ENCODE measurements around the gene CPM.

The CPM gene

DNA sequence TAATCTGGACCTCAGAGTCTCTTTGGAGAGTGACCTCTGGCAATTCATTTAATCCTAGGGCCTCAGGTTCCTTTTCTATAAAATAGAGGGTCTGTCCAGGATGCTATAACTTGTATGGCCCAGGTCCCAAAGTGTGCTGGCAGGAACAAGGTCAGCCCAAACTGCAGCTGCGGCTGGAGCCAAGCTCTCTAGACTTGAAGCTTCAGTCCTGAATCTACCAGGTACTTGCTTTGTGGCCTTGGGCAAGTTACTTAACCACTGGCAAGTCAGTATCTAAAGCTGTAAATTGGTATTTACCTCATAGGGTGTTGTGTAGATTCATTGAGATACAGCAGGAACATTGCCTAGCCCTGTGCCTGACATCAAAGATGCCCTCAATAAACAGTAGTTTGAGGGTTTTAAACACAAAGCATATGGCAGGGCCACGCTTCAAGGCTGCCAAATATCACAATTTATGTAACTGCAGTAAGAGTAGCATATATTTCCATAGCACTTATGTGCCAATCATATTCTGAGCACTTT is 21.7 kb downstream of the CPM start:
- no peak overlapping the region for H3K27ac ChIP-seq (replicated peaks)
- DNase-seq (ENCODE audit: low read depth in 1 of 2, low spot score in 1 of 2): no peak
- H3K27me3 ChIP-seq (ENCODE audit: insufficient read depth, poor library complexity, severe bottlenecking): no peaks in the 10 kb centered on the region
- H3K4me3 ChIP-seq (replicated peaks; ENCODE audit: insufficient read depth, low read length): no peak overlapping the region
- no peak for TF ChIP-seq GABPA (IDR thresholded peaks at IDR 0.05; ENCODE audit: low read depth)
- TF ChIP-seq, protein P1, sequence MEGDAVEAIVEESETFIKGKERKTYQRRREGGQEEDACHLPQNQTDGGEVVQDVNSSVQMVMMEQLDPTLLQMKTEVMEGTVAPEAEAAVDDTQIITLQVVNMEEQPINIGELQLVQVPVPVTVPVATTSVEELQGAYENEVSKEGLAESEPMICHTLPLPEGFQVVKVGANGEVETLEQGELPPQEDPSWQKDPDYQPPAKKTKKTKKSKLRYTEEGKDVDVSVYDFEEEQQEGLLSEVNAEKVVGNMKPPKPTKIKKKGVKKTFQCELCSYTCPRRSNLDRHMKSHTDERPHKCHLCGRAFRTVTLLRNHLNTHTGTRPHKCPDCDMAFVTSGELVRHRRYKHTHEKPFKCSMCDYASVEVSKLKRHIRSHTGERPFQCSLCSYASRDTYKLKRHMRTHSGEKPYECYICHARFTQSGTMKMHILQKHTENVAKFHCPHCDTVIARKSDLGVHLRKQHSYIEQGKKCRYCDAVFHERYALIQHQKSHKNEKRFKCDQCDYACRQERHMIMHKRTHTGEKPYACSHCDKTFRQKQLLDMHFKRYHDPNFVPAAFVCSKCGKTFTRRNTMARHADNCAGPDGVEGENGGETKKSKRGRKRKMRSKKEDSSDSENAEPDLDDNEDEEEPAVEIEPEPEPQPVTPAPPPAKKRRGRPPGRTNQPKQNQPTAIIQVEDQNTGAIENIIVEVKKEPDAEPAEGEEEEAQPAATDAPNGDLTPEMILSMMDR (IDR thresholded peaks at IDR 0.05; ENCODE audit: insufficient read depth, low read length): no peak
- TF ChIP-seq, protein P2, sequence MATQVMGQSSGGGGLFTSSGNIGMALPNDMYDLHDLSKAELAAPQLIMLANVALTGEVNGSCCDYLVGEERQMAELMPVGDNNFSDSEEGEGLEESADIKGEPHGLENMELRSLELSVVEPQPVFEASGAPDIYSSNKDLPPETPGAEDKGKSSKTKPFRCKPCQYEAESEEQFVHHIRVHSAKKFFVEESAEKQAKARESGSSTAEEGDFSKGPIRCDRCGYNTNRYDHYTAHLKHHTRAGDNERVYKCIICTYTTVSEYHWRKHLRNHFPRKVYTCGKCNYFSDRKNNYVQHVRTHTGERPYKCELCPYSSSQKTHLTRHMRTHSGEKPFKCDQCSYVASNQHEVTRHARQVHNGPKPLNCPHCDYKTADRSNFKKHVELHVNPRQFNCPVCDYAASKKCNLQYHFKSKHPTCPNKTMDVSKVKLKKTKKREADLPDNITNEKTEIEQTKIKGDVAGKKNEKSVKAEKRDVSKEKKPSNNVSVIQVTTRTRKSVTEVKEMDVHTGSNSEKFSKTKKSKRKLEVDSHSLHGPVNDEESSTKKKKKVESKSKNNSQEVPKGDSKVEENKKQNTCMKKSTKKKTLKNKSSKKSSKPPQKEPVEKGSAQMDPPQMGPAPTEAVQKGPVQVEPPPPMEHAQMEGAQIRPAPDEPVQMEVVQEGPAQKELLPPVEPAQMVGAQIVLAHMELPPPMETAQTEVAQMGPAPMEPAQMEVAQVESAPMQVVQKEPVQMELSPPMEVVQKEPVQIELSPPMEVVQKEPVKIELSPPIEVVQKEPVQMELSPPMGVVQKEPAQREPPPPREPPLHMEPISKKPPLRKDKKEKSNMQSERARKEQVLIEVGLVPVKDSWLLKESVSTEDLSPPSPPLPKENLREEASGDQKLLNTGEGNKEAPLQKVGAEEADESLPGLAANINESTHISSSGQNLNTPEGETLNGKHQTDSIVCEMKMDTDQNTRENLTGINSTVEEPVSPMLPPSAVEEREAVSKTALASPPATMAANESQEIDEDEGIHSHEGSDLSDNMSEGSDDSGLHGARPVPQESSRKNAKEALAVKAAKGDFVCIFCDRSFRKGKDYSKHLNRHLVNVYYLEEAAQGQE (IDR thresholded peaks at IDR 0.05; ENCODE audit: insufficient replicate concordance, low read depth): no peak

DNA sequence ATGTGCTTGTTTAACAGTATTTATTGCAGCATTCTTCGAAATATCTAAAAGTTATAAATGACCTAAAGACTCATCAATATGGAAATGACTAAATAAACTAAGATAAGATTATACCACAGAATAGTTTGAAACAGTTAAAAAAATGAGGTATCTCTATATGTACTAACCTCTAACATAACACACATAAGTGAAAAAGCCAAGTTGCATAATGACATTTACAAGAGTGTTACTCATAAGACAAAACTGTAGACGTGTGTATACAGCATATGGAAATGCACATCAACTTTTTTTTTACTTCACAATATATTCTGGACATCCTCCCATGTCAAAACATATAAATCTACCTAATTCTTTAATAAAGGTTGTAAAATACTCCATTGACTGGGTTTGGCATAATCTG is 22.8 kb downstream of the CPM start:
- Histone ChIP-seq H3K27ac (replicated peaks) (no peak overlapping the region), H3K27me3 (ENCODE audit: insufficient read depth, poor library complexity, severe bottlenecking) (no peaks in the 10 kb centered on the region), H3K4me3 (replicated peaks; ENCODE audit: insufficient read depth, low read length) (no peak overlapping the region)
- no peak for DNase-seq (ENCODE audit: low read depth in 1 of 2, low spot score in 1 of 2)
- TF ChIP-seq POLR2AphosphoS5 (IDR thresholded peaks at IDR 0.05; ENCODE audit: low read depth) (no peak), SPI1 (IDR thresholded peaks at IDR 0.05; ENCODE audit: borderline replicate concordance, low read depth) (no peak), GABPA (IDR thresholded peaks at IDR 0.05; ENCODE audit: low read depth) (no peak)
- TF ChIP-seq, protein P2 (IDR thresholded peaks at IDR 0.05; ENCODE audit: insufficient replicate concordance, low read depth): no peak
- TF ChIP-seq, protein P1 (IDR thresholded peaks at IDR 0.05; ENCODE audit: insufficient read depth, low read length): no peak

DNA sequence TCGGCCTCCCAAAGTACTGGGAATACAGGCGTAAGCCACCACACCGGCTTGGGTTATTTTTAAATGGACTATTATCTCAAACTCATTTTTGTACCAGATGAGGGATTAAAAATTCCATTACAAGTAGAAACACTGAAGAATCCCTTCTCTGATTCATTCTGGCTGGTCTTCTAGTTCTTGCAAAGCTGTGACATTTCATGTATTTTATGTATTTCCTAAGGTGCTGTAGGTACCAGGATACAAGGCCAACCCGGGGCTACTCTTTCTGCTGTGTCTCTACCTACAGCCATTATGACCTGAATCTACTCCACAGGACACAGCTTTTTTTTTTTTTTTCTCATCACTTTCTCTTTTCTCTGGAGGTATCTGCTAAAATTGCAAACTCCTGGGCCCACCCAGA is 24.9 kb downstream of the CPM start:
- TF ChIP-seq, protein P2 (IDR thresholded peaks at IDR 0.05; ENCODE audit: insufficient replicate concordance, low read depth): no peak
- TF ChIP-seq SPI1 (IDR thresholded peaks at IDR 0.05; ENCODE audit: borderline replicate concordance, low read depth) (no peak), POLR2AphosphoS5 (IDR thresholded peaks at IDR 0.05; ENCODE audit: low read depth) (no peak), GABPA (IDR thresholded peaks at IDR 0.05; ENCODE audit: low read depth) (no peak)
- TF ChIP-seq, protein P1 (IDR thresholded peaks at IDR 0.05; ENCODE audit: insufficient read depth, low read length): no peak
- no peak overlapping the region for H3K27ac ChIP-seq (replicated peaks)
- DNase-seq (ENCODE audit: low read depth in 1 of 2, low spot score in 1 of 2): no peak
- no peak overlapping the region for H3K4me3 ChIP-seq (replicated peaks; ENCODE audit: insufficient read depth, low read length)
- no peaks in the 10 kb centered on the region for H3K27me3 ChIP-seq (ENCODE audit: insufficient read depth, poor library complexity, severe bottlenecking)

Measured in HL-60 (cell line).